ENCODE results near the gene HPCAL1. TPM values are rescaled to one million over a fixed set of nuclear protein-coding genes. Genes with fewer than 3 reads are reported as not detected.

Gene HPCAL1
- total and polyA plus RNA-seq, 2 experiments from 2014 or later: 8.3 to 25.4 TPM

GRCh38 chr2:10452312-10452711 is 149.6 kb downstream of the HPCAL1 start (continued):
- TF ChIP-seq ZNF462 (CRISPR knock-in tag; IDR thresholded peaks at IDR 0.05) (no peak), JUNB (IDR thresholded peaks at IDR 0.05; ENCODE audit: unreplicated experiment) (no peak), POLR2AphosphoS5 (IDR thresholded peaks at IDR 0.05; ENCODE audit: low read depth) (no peak), STAT1 (IDR thresholded peaks at IDR 0.05; ENCODE audit: unreplicated experiment) (no peak), CREB1 (CRISPR knock-in tag; IDR thresholded peaks at IDR 0.05; ENCODE audit: low read depth) (no peak)

GRCh38 chr2:10452956-10453904 is 150.5 kb downstream of the HPCAL1 start:
- no peak overlapping the region for H3K27ac ChIP-seq (ENCODE audit: low read depth)
- H4K20me1 ChIP-seq (replicated peaks; ENCODE audit: insufficient read depth): no peaks in the 10 kb centered on the region
- no peaks in the 10 kb centered on the region for H3F3A ChIP-seq (replicated peaks; ENCODE audit: low read depth)
- H3K27me3 ChIP-seq (ENCODE audit: insufficient read depth): peaks cover 13% of the 10 kb centered on the region
- H2AFZ ChIP-seq: no peak overlapping the region
- Mint-ChIP-seq H3K4me3 (no peak overlapping the region), H3K27ac (no peak overlapping the region), H3K9me3 (no peaks in the 10 kb centered on the region; the same call in 2 of the 3 replicates), H3K27me3 (ENCODE audit: insufficient read depth, low read depth, poor library complexity) (peaks cover 13% of the 10 kb centered on the region), H3K4me1 (peaks cover 11% of the 10 kb centered on the region), H3K36me3 (ENCODE audit: low read depth) (no peaks in the 10 kb centered on the region; the same call in 2 of the 3 replicates)
- ATAC-seq (no peak), DNase-seq (ENCODE audit: low spot score) (no peak)
- no peak overlapping the region for H3K4me3 ChIP-seq
- H3K4me2 ChIP-seq: no peak overlapping the region
- H3K9me2 ChIP-seq (ENCODE audit: insufficient read depth): no peaks in the 10 kb centered on the region
- no peaks in the 10 kb centered on the region for H3K79me2 ChIP-seq (replicated peaks; ENCODE audit: insufficient read depth)
- peaks cover 5% of the 10 kb centered on the region; the same call in 1 of the 2 replicates for H3K4me1 ChIP-seq (ENCODE audit: insufficient read depth)
- H3K36me3 ChIP-seq (ENCODE audit: insufficient read depth): no peaks in the 10 kb centered on the region
- TF ChIP-seq CREB1 (CRISPR knock-in tag; IDR thresholded peaks at IDR 0.05; ENCODE audit: low read depth): no peak
- no peak for TF ChIP-seq ZNF114 (CRISPR knock-in tag; IDR thresholded peaks at IDR 0.05)
- no peak for TF ChIP-seq STAT1 (IDR thresholded peaks at IDR 0.05; ENCODE audit: unreplicated experiment)
- no peak for TF ChIP-seq POLR2AphosphoS5 (IDR thresholded peaks at IDR 0.05; ENCODE audit: low read depth)
- TF ChIP-seq EZH2phosphoT487 (IDR thresholded peaks at IDR 0.05; ENCODE audit: unreplicated experiment): no peak
- no peak for TF ChIP-seq EZH2 (IDR thresholded peaks at IDR 0.05; ENCODE audit: low read depth, unreplicated experiment)
- no peak for TF ChIP-seq ETS1 (IDR thresholded peaks at IDR 0.05)
- no peak for TF ChIP-seq REST (IDR thresholded peaks at IDR 0.05; ENCODE audit: unreplicated experiment)
- no peak for TF ChIP-seq JUNB (IDR thresholded peaks at IDR 0.05; ENCODE audit: unreplicated experiment)

Data from GM23338 (cell line).